ENCODE results near the gene HYAL2.

DNA sequence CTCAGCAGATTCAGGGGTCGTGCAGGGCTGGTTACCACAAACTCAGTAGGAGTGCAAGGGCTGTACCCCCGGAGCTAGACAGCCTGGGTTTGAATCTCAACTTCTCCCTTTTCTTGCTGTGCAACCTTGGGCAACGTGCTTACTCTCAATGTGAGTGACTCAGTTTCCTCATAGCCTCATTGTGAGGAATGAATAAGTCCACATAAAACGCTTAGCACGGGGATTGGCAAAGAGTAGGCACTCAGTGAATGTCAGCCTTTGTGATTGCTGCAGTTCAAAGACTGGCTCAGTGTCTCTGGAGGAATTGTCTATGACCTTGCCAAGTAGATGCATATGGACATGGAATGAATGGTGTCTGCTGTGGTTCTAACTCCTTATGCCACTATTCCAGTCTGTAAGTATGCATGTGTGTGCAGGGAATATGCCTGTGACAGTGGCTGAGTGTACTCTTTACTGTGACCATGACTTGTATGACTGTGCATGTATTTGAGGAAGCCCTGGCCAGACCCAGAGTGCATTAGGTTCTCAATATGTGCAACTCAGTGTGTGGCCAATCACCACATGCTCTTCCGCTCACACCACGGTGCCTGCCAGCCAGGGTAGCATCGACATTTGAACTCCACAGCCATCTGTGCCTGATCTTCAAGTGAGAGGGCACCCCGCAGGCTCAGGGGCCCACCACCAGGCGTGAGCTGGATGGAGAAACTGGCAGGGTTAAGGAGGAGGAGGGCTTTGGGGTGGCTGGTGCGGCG is 22.4 kb downstream of the HYAL2 start:
- TF ChIP-seq, protein P1, sequence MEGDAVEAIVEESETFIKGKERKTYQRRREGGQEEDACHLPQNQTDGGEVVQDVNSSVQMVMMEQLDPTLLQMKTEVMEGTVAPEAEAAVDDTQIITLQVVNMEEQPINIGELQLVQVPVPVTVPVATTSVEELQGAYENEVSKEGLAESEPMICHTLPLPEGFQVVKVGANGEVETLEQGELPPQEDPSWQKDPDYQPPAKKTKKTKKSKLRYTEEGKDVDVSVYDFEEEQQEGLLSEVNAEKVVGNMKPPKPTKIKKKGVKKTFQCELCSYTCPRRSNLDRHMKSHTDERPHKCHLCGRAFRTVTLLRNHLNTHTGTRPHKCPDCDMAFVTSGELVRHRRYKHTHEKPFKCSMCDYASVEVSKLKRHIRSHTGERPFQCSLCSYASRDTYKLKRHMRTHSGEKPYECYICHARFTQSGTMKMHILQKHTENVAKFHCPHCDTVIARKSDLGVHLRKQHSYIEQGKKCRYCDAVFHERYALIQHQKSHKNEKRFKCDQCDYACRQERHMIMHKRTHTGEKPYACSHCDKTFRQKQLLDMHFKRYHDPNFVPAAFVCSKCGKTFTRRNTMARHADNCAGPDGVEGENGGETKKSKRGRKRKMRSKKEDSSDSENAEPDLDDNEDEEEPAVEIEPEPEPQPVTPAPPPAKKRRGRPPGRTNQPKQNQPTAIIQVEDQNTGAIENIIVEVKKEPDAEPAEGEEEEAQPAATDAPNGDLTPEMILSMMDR (conservative IDR thresholded peaks at IDR 0.05; ENCODE audit: low read length), result no peak
- TF ChIP-seq EZH2phosphoT487 (IDR thresholded peaks at IDR 0.05; ENCODE audit: borderline replicate concordance), result no peak
